BJ (cell line): Measurements from ENCODE around the gene STXBP6. TPM values are rescaled to one million over a fixed set of nuclear protein-coding genes. Genes with fewer than 3 reads are reported as not detected.

ENCODE experiments used
- CTCF ChIA-PET: fragments of 350-600 bp; formaldehyde crosslinking; extraction: SDS; loops from one replicate; lab custom pipeline; 2021; ENCODE audit warnings: antibody characterized with exemption, inconsistent platforms; lab: Yijun Ruan, JAX
- POLR2A ChIA-PET: fragments of 300-600 bp; sonication (Branson Sonifier 250); formaldehyde crosslinking; extraction: SDS; loops from one replicate; lab custom pipeline; 2021; ENCODE audit warnings: antibody characterized with exemption; lab: Charles Lee
- DNase-seq: peaks from one replicate; pipeline ENCODE4 v3.0.0-alpha.2; 2011; ENCODE audit warnings: low read depth
- H3K27me3 ChIP-seq: 2 replicates; pipeline ENCODE4 v1.6.0; 2011; ENCODE audit warnings: low read length; ENCODE audit not compliant: control insufficient read depth, insufficient read depth
- H3K36me3 ChIP-seq: 2 replicates; pipeline ENCODE4 v1.5.1; 2011; ENCODE audit warnings: low read length; ENCODE audit not compliant: control insufficient read depth, insufficient read depth
- H3K4me3 ChIP-seq: 2 replicates; pipeline ENCODE4 v1.5.1; 2011; ENCODE audit warnings: low read depth, mild to moderate bottlenecking, control low read depth, low read length
- CTCF ChIP-seq: IDR thresholded peaks from 2 replicates; pipeline ENCODE4 v1.5.1; 2011; ENCODE audit warnings: low read depth, mild to moderate bottlenecking, control low read depth, inconsistent platforms, low read length, moderate library complexity; ENCODE audit not compliant: insufficient read depth
- polyA plus RNA-seq: library from polyadenylated mRNA; depleted of rRNA; stranded (reverse); fragments of >200 nt; gene quantifications from 2 replicates; pipeline ENCODE4 v1.2.3, GENCODE V29; 2011

Gene STXBP6
- polyA plus RNA-seq, 1 experiment, result 12.1 TPM

- CTCF ChIA-PET, result interaction anchor here (1.0 to 3.1 kb wide), 5 partner anchors 9 to 337 kb away, joined by 3 to 15 read pairs (median 6); no protein-coding TSS in a partner anchor
- H3K36me3 ChIP-seq, result no peaks in the 10 kb centered on the region
- H3K4me3 ChIP-seq, result no peak overlapping the region
- DNase-seq, result no peak
- H3K27me3 ChIP-seq, result no peaks in the 10 kb centered on the region
- POLR2A ChIA-PET, result no interaction called here
- TF ChIP-seq CTCF, result no peak
These were observed 234.4 kb downstream of the STXBP6 start for GRCh38 chr14:24815543-24815942.

- ChIA-PET CTCF (interaction anchor here (1.0 to 3.1 kb wide), 6 partner anchors 8 to 338 kb away, joined by 3 to 15 read pairs (median 6); no protein-coding TSS in a partner anchor), POLR2A (no interaction called here)
- no peak for TF ChIP-seq CTCF
These were observed 235.0 kb downstream of the STXBP6 start for GRCh38 chr14:24814944-24815343.

GRCh38 chr14:24814346-24814745 lies 235.6 kb downstream of the STXBP6 start:
- Histone ChIP-seq H3K4me3 (no peak overlapping the region), H3K36me3 (no peaks in the 10 kb centered on the region), H3K27me3 (no peaks in the 10 kb centered on the region)
- TF ChIP-seq CTCF, result no peak
- POLR2A ChIA-PET, result no interaction called here
- CTCF ChIA-PET, result interaction anchor here (1.6 to 3.1 kb wide), 4 partner anchors 8 to 318 kb away, joined by 5 to 15 read pairs (median 10); no protein-coding TSS in a partner anchor
- DNase-seq, result no peak

More at GRCh38 chr14:24814944-24815343, 235.0 kb downstream of the STXBP6 start:
- DNase-seq, result no peak
- H3K27me3 ChIP-seq, result no peaks in the 10 kb centered on the region
- H3K36me3 ChIP-seq, result no peaks in the 10 kb centered on the region
- no peak overlapping the region for H3K4me3 ChIP-seq

GRCh38 chr14:24813819-24814259 lies 236.1 kb downstream of the STXBP6 start:
- ChIA-PET POLR2A (no interaction called here), CTCF (interaction anchor here (1.2 to 3.1 kb wide), 4 partner anchors 11 to 319 kb away, joined by 3 to 15 read pairs (median 6); no protein-coding TSS in a partner anchor)
- DNase-seq, result no peak
- Histone ChIP-seq H3K4me3 (no peak overlapping the region), H3K27me3 (no peaks in the 10 kb centered on the region), H3K36me3 (no peaks in the 10 kb centered on the region)
- no peak for TF ChIP-seq CTCF

- no peak for DNase-seq
- TF ChIP-seq CTCF, result no peak
- ChIA-PET CTCF (interaction anchor here (0.8 to 2.4 kb wide), 5 partner anchors 11 to 338 kb away, joined by 3 to 7 read pairs (median 5); no protein-coding TSS in a partner anchor), POLR2A (no interaction called here)
- H3K4me3 ChIP-seq, result no peak overlapping the region
- no peaks in the 10 kb centered on the region; the same call in 1 of the 2 replicates for H3K36me3 ChIP-seq
- H3K27me3 ChIP-seq, result no peaks in the 10 kb centered on the region
These were observed 236.7 kb downstream of the STXBP6 start for GRCh38 chr14:24813089-24813815.
